Measurements from ENCODE around the gene PPP1R13L.

The PPP1R13L gene

DNA sequence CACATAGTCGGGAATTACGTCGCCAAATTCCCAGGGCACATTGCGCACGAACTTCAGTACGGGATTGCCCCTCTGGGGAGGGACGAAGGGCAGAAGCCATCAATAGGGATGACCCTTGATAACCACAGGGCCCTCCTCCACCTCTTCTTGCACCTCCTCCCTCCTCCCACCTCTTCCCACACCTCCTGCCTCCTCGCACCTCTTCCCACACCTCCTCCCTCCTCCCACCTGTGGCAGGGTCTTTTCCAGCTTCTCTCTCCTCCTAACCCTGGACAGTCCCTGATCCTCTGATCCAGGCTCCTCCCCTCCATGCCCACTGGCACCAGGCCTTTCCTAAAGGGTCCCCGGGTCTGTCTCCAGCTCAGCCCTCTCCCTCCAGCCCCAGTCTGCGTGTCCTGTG is 15.5 kb upstream of the PPP1R13L start:
- Histone ChIP-seq H3K9me3 (no peaks in the 10 kb centered on the region), H3K27ac (no peak overlapping the region), H3K36me3 (no peaks in the 10 kb centered on the region), H3K4me1 (ENCODE audit: control insufficient read depth in 1 of 2, insufficient read depth in 1 of 2, low read depth in 1 of 2, low read length in 1 of 2) (peaks cover 26 to 27% of the 10 kb centered on the region in 2 experiments), H3K4me3 (ENCODE audit: low read depth in 1 of 2, low read length in 1 of 2) (no peak overlapping the region), H3K27me3 (no peaks in the 10 kb centered on the region)
- TF ChIP-seq, protein P1, sequence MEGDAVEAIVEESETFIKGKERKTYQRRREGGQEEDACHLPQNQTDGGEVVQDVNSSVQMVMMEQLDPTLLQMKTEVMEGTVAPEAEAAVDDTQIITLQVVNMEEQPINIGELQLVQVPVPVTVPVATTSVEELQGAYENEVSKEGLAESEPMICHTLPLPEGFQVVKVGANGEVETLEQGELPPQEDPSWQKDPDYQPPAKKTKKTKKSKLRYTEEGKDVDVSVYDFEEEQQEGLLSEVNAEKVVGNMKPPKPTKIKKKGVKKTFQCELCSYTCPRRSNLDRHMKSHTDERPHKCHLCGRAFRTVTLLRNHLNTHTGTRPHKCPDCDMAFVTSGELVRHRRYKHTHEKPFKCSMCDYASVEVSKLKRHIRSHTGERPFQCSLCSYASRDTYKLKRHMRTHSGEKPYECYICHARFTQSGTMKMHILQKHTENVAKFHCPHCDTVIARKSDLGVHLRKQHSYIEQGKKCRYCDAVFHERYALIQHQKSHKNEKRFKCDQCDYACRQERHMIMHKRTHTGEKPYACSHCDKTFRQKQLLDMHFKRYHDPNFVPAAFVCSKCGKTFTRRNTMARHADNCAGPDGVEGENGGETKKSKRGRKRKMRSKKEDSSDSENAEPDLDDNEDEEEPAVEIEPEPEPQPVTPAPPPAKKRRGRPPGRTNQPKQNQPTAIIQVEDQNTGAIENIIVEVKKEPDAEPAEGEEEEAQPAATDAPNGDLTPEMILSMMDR (IDR thresholded peaks at IDR 0.05) = no peak

DNA sequence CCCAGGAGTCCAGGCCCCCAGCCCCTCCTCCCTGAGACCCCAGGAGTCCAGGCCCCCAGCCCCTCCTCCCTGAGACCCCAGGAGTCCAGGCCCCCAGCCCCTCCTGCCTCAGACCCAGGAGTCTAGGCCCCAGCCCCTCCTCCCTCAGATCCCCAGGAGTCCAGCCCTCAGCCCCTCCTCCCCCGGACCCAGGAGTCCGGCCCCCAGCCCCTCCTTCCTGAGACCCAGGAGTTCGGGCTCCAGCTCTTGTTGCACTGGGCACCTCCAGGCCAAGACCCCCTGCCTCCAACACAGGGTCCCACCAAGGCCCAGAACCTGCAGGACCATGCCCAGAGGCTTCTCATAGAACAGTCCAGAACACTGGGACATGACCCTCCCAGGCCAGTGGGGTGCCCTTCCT is 15.0 kb upstream of the PPP1R13L start:
- TF ChIP-seq, protein P1 (IDR thresholded peaks at IDR 0.05) = no peak
- H3K27me3 ChIP-seq = no peaks in the 10 kb centered on the region
- H3K4me1 ChIP-seq (ENCODE audit: control insufficient read depth in 1 of 2, insufficient read depth in 1 of 2, low read depth in 1 of 2, low read length in 1 of 2) = peaks cover 26 to 27% of the 10 kb centered on the region in 2 experiments
- H3K4me3 ChIP-seq (ENCODE audit: low read depth in 1 of 2, low read length in 1 of 2) = no peak overlapping the region
- no peaks in the 10 kb centered on the region for H3K36me3 ChIP-seq
- no peaks in the 10 kb centered on the region for H3K9me3 ChIP-seq
- H3K27ac ChIP-seq = no peak overlapping the region

DNA sequence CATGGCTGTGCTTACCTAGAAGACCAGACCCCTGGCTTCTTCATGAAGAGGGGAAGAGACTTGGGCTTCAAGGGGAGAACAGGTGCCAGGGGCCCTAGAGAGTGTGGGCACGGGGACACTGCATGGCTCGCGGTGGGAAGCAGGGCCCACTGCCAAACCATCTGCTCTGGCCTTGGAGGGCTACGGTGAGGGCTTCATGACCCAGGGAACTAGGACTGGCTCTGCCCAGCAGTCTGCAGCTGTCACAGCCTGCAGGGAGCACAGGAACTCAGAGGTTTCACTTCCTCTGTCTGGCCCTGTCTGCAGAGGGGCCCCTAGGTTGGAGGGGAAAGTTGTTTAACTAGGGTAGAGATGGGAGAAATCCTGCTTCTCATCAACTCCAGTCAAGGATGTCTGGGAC is 14.5 kb upstream of the PPP1R13L start:
- H3K27me3 ChIP-seq = no peaks in the 10 kb centered on the region
- H3K36me3 ChIP-seq = no peaks in the 10 kb centered on the region
- no peak overlapping the region for H3K27ac ChIP-seq
- H3K9me3 ChIP-seq = no peaks in the 10 kb centered on the region
- H3K4me3 ChIP-seq (ENCODE audit: low read depth in 1 of 2, low read length in 1 of 2) = no peak overlapping the region
- peaks cover 23 to 27% of the 10 kb centered on the region in 2 experiments for H3K4me1 ChIP-seq (ENCODE audit: control insufficient read depth in 1 of 2, insufficient read depth in 1 of 2, low read depth in 1 of 2, low read length in 1 of 2)
- TF ChIP-seq, protein P1 (IDR thresholded peaks at IDR 0.05) = no peak

DNA sequence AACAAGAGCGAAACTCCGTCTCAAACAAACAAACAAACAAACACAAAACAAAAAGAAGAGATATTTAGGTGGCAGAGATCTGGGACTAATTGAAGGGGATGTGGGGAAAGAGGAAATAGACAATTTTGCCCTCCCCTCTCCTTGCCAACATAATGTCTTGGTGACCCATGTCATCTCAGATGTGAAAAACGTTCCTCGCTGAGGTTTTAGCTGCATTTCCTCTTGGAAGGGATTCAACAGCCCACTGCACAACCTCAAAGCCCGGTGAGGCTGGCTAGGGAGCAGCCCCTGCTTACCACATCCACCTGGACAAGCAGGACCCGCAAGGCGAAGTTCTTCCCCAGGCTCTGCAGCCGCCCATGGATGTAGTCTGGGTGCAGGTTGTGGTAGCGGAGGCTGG is 13.9 kb upstream of the PPP1R13L start:
- no peaks in the 10 kb centered on the region for H3K9me3 ChIP-seq
- no peaks in the 10 kb centered on the region for H3K27me3 ChIP-seq
- no peak overlapping the region for H3K4me3 ChIP-seq (ENCODE audit: low read depth in 1 of 2, low read length in 1 of 2)
- peaks cover 3% of the 10 kb centered on the region for H3K36me3 ChIP-seq
- H3K27ac ChIP-seq = no peak overlapping the region
- peaks cover 17 to 22% of the 10 kb centered on the region in 2 experiments for H3K4me1 ChIP-seq (ENCODE audit: control insufficient read depth in 1 of 2, insufficient read depth in 1 of 2, low read depth in 1 of 2, low read length in 1 of 2)
- TF ChIP-seq, protein P1 (IDR thresholded peaks at IDR 0.05) = no peak

DNA sequence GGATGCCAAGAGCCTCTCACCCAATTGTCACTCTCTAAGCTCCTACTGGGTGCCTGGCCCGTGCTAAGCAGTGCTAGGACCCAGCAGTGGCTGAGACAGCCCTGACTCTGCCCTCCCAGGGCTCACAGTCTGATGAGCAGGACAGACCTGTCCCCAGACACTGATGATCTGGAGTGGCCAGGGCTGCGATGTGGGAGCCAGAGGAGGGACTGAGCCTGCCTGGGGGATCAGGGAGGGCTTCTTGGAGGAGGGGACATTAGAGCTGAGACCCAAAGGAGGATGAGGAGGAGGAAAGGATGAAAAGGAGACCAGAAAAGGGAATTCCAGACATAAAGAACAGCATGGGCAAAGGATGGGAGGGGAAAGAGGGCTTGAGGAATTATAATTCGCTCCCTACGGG is 12.3 kb upstream of the PPP1R13L start:
- H3K4me3 ChIP-seq (ENCODE audit: low read depth in 1 of 2, low read length in 1 of 2) = no peak overlapping the region
- no peaks in the 10 kb centered on the region for H3K9me3 ChIP-seq
- H3K36me3 ChIP-seq = peaks cover 6% of the 10 kb centered on the region
- H3K4me1 ChIP-seq (ENCODE audit: control insufficient read depth in 1 of 2, insufficient read depth in 1 of 2, low read depth in 1 of 2, low read length in 1 of 2) = peaks cover 6 to 9% of the 10 kb centered on the region in 2 experiments
- no peak overlapping the region for H3K27ac ChIP-seq
- H3K27me3 ChIP-seq = no peaks in the 10 kb centered on the region
- TF ChIP-seq, protein P1 (IDR thresholded peaks at IDR 0.05) = no peak

DNA sequence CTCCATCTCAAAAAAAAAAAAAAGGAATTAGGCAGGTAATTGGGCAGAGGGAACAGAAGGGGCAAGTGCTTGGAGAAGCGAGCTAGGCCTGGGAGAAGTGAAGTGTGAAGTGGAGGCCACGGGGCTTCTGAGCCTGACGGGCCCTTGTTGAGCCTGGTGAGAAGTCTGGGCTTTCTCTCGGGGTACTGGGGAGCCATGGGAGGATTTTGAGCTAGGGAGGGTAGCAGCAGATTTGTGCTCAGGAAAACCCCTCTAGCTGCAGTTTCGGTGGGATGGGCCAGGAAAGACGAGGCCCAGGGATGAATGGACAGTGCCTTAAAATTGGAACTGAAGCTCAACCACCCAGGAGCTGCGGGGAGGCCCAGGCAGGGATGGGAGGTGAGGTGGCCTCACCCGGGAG is 9.6 kb upstream of the PPP1R13L start:
- H3K27me3 ChIP-seq = no peaks in the 10 kb centered on the region
- TF ChIP-seq, protein P1 (IDR thresholded peaks at IDR 0.05) = no peak
- H3K4me3 ChIP-seq (ENCODE audit: low read depth in 1 of 2, low read length in 1 of 2) = no peak overlapping the region
- H3K9me3 ChIP-seq = no peaks in the 10 kb centered on the region
- no peak overlapping the region for H3K27ac ChIP-seq
- H3K36me3 ChIP-seq = peaks cover 6% of the 10 kb centered on the region
- peaks cover 4 to 8% of the 10 kb centered on the region in 2 experiments for H3K4me1 ChIP-seq (ENCODE audit: control insufficient read depth in 1 of 2, insufficient read depth in 1 of 2, low read depth in 1 of 2, low read length in 1 of 2)

All from neutrophil (primary cell).